ENCODE data around the gene MAD1L1. TPM values are rescaled to one million over a fixed set of nuclear protein-coding genes. Genes with fewer than 3 reads are reported as not detected.

The MAD1L1 gene
- total and polyA plus RNA-seq, 2 experiments from 2014 or later, result 38.2 to 69.8 TPM

DNA sequence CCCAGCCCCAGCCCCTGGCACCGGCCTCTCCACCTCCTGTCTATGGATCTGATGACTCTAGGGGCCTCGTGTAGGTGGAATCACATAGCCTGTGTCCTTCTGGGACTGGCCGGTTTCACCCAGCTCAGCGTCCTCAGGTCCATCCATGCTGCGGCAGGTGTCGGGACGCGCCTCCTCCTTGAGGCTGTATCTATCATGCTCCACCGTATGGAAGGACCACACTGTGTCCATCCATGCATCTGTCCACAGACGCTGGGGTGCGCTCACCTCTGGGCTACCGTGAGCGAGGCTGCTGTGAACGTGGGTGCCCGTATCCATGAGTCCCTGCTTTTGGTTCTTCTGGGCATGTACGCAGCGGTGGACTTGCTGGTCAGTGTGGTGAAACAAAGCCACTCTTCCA lies 281.1 kb downstream of the MAD1L1 start:
- Histone ChIP-seq H3K4me2 (ENCODE audit: unreplicated experiment) (no peak overlapping the region), H3K36me3 (ENCODE audit: low read depth) (no peaks in the 10 kb centered on the region), H3K4me1 (ENCODE audit: insufficient read depth) (no peaks in the 10 kb centered on the region), H3K9ac (no peak overlapping the region), H3F3A (ENCODE audit: insufficient read depth) (no peaks in the 10 kb centered on the region), H2AFZ (no peak overlapping the region), H3K9me3 (ENCODE audit: low read depth) (no peaks in the 10 kb centered on the region), H4K20me1 (ENCODE audit: insufficient read depth) (no peaks in the 10 kb centered on the region), H3K4me3 (no peak overlapping the region), H3K27me3 (replicated peaks; ENCODE audit: insufficient read depth) (no peaks in the 10 kb centered on the region), H3K9me2 (ENCODE audit: insufficient read depth) (no peaks in the 10 kb centered on the region), H3K79me2 (ENCODE audit: insufficient read depth) (no peaks in the 10 kb centered on the region), H3K27ac (no peak overlapping the region)
- in situ Hi-C loops (cut with MboI), result no loop called here
- 91 to 94% methylated on average over 17 of the region's 17 CpGs for WGBS, 2 experiments (ENCODE audit: low coverage in 1 of 2, low lambda C conversion rate in 2 of 2, missing lambda C conversion rate in 2 of 2)
- TF ChIP-seq EZH2phosphoT487 (IDR thresholded peaks at IDR 0.05; ENCODE audit: insufficient read depth, low read depth), result no peak
- DNase-seq, result no peak

DNA sequence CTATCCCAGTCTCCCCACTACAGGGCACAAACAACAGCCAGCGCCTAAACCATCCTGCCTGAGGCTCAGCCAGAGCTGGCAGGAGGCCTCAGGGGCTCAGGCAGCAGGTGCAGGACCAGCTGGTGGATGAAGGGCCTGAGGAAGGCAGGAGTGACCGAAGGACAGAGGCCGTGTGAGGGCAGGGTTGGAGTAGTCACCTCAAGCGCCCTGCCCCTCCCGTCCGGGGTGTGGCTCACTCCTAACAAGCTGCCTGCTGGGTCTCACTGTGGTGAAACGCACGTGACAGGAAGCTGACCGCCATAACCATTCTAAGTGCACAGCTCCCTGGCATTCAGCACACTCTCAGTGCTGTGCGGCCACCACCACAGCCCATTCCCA lies 281.6 kb downstream of the MAD1L1 start:
- H3K79me2 ChIP-seq (ENCODE audit: insufficient read depth), result no peaks in the 10 kb centered on the region
- DNase-seq, result no peak
- no peaks in the 10 kb centered on the region for H4K20me1 ChIP-seq (ENCODE audit: insufficient read depth)
- H3K9me3 ChIP-seq (ENCODE audit: low read depth), result no peaks in the 10 kb centered on the region
- TF ChIP-seq EZH2phosphoT487 (IDR thresholded peaks at IDR 0.05; ENCODE audit: insufficient read depth, low read depth) (no peak), EZH2 (IDR thresholded peaks at IDR 0.05; ENCODE audit: insufficient read depth, poor library complexity, severe bottlenecking) (no peak)
- no peak overlapping the region for H3K4me2 ChIP-seq (ENCODE audit: unreplicated experiment)
- H2AFZ ChIP-seq, result no peak overlapping the region
- 93 to 94% methylated on average over 10 of the region's 10 CpGs for WGBS, 2 experiments (ENCODE audit: low coverage in 1 of 2, low lambda C conversion rate in 2 of 2, missing lambda C conversion rate in 2 of 2)
- no peaks in the 10 kb centered on the region for H3K36me3 ChIP-seq (ENCODE audit: low read depth)
- H3K27ac ChIP-seq, result no peak overlapping the region
- H3K27me3 ChIP-seq (replicated peaks; ENCODE audit: insufficient read depth), result no peaks in the 10 kb centered on the region
- H3F3A ChIP-seq (ENCODE audit: insufficient read depth), result no peaks in the 10 kb centered on the region
- no peaks in the 10 kb centered on the region for H3K9me2 ChIP-seq (ENCODE audit: insufficient read depth)
- H3K4me1 ChIP-seq (ENCODE audit: insufficient read depth), result no peaks in the 10 kb centered on the region
- no peak overlapping the region for H3K4me3 ChIP-seq
- in situ Hi-C loops (cut with MboI), result no loop called here
- no peak overlapping the region for H3K9ac ChIP-seq

DNA sequence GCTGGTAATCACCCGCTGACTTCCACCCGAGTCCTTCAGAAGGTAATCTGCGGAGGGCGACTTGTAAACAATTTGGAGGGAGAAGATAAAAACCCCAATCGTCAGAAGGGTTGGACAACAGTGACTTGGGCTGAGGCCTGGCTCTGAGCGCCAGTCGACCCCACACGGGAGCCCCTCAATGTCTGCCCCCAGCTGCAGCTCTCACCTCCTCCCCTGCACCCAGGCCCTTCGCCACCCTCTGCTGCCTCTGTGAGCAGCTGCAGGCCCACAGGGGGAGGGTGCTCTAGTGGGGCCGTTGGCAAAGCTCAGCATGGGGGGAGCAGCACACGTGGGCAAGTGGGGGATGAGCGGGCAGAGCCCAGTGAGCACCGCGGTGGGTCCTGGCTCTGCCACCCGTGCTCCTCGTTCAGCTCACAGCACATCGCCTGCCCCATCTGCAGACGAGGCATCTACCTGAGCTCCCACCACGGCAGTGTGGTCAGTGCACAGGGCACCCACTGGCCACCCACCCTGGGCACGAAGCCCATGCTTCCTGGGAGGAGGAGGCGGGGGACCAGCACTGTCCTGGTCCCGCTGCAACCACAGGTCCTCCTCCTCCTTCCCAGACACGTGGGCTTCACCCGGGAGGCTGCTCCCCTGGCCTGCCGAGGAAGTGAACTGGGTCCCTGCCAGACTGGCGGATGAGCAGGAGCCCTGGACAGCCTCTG lies 282.1 kb downstream of the MAD1L1 start:
- Histone ChIP-seq H3K4me1 (ENCODE audit: insufficient read depth) (no peaks in the 10 kb centered on the region), H3K79me2 (ENCODE audit: insufficient read depth) (no peaks in the 10 kb centered on the region), H4K20me1 (ENCODE audit: insufficient read depth) (no peaks in the 10 kb centered on the region), H3K9ac (no peak overlapping the region), H3K9me2 (ENCODE audit: insufficient read depth) (no peaks in the 10 kb centered on the region), H3K9me3 (ENCODE audit: low read depth) (no peaks in the 10 kb centered on the region), H3K4me3 (no peak overlapping the region), H3K4me2 (ENCODE audit: unreplicated experiment) (no peak overlapping the region), H3K27ac (no peak overlapping the region), H3K27me3 (replicated peaks; ENCODE audit: insufficient read depth) (no peaks in the 10 kb centered on the region), H3K36me3 (ENCODE audit: low read depth) (no peaks in the 10 kb centered on the region), H3F3A (ENCODE audit: insufficient read depth) (no peaks in the 10 kb centered on the region), H2AFZ (no peak overlapping the region)
- TF ChIP-seq EZH2 (IDR thresholded peaks at IDR 0.05; ENCODE audit: insufficient read depth, poor library complexity, severe bottlenecking) (no peak), EZH2phosphoT487 (IDR thresholded peaks at IDR 0.05; ENCODE audit: insufficient read depth, low read depth) (no peak)
- 89 to 92% methylated on average over 18 to 26 of the region's 26 CpGs for WGBS, 2 experiments (ENCODE audit: low coverage in 1 of 2, low lambda C conversion rate in 2 of 2, missing lambda C conversion rate in 2 of 2)
- in situ Hi-C loops (cut with MboI), result no loop called here
- no peak for DNase-seq

DNA sequence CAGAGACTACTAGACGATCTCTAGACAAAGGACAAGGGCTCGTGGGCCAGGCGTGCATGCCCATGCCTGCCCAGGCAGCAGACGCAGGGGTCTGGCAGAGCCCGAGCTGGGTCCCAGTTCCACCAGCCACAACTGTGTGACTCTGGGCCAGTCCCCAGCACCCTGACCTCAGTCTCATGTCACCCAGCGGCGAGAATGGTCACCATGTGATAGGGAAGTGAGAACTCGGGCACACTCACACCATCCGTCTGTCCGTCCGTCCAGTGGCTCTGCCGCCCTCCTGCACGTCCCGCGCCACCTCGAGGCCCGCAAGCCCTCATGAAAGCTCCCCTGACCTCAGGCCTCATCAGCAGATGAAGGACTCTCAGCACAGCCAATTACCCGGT lies 282.7 kb downstream of the MAD1L1 start:
- no peak overlapping the region for H2AFZ ChIP-seq
- in situ Hi-C loops (cut with MboI), result no loop called here
- no peaks in the 10 kb centered on the region for H3F3A ChIP-seq (ENCODE audit: insufficient read depth)
- no peak overlapping the region for H3K27ac ChIP-seq
- no peak for DNase-seq
- no peaks in the 10 kb centered on the region for H3K9me2 ChIP-seq (ENCODE audit: insufficient read depth)
- H3K4me1 ChIP-seq (ENCODE audit: insufficient read depth), result no peaks in the 10 kb centered on the region
- no peaks in the 10 kb centered on the region for H3K79me2 ChIP-seq (ENCODE audit: insufficient read depth)
- H3K36me3 ChIP-seq (ENCODE audit: low read depth), result no peaks in the 10 kb centered on the region
- 97 to 98% methylated on average over 17 to 18 of the region's 18 CpGs for WGBS, 2 experiments (ENCODE audit: low coverage in 1 of 2, low lambda C conversion rate in 2 of 2, missing lambda C conversion rate in 2 of 2)
- no peak overlapping the region for H3K9ac ChIP-seq
- H3K4me2 ChIP-seq (ENCODE audit: unreplicated experiment), result no peak overlapping the region
- no peaks in the 10 kb centered on the region for H4K20me1 ChIP-seq (ENCODE audit: insufficient read depth)
- no peak for TF ChIP-seq EZH2 (IDR thresholded peaks at IDR 0.05; ENCODE audit: insufficient read depth, poor library complexity, severe bottlenecking)
- no peak for TF ChIP-seq EZH2phosphoT487 (IDR thresholded peaks at IDR 0.05; ENCODE audit: insufficient read depth, low read depth)
- H3K9me3 ChIP-seq (ENCODE audit: low read depth), result no peaks in the 10 kb centered on the region
- H3K4me3 ChIP-seq, result no peak overlapping the region
- H3K27me3 ChIP-seq (replicated peaks; ENCODE audit: insufficient read depth), result no peaks in the 10 kb centered on the region

DNA sequence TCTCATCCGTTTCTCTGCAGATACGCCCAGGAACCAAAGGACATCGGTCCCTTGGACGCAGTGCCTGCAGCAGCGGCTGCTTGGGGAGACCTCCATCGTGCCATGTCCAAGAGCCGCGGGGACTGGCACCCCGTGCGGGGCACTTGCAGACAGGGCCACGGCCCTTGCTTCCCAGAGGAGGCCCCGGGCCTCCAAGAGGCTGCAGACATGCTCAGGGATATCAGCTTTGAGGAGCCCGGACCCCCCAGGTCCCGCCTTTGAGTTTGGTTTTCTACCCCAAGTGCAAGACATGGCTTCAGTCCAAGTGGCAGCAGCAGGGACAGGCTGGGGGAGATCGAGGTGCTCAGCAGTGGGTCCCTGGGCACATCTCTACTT lies 283.1 kb downstream of the MAD1L1 start:
- 89% methylated on average over 15 of the region's 15 CpGs for WGBS, 2 experiments (ENCODE audit: low coverage in 1 of 2, low lambda C conversion rate in 2 of 2, missing lambda C conversion rate in 2 of 2)
- H4K20me1 ChIP-seq (ENCODE audit: insufficient read depth), result no peaks in the 10 kb centered on the region
- no peaks in the 10 kb centered on the region for H3K9me3 ChIP-seq (ENCODE audit: low read depth)
- no peak overlapping the region for H3K4me2 ChIP-seq (ENCODE audit: unreplicated experiment)
- no peak for TF ChIP-seq EZH2phosphoT487 (IDR thresholded peaks at IDR 0.05; ENCODE audit: insufficient read depth, low read depth)
- TF ChIP-seq EZH2 (IDR thresholded peaks at IDR 0.05; ENCODE audit: insufficient read depth, poor library complexity, severe bottlenecking), result no peak
- H2AFZ ChIP-seq, result no peak overlapping the region
- no peak overlapping the region for H3K4me3 ChIP-seq
- no peaks in the 10 kb centered on the region for H3K36me3 ChIP-seq (ENCODE audit: low read depth)
- H3K9ac ChIP-seq, result no peak overlapping the region
- no peaks in the 10 kb centered on the region for H3F3A ChIP-seq (ENCODE audit: insufficient read depth)
- H3K27me3 ChIP-seq (replicated peaks; ENCODE audit: insufficient read depth), result no peaks in the 10 kb centered on the region
- no peak for DNase-seq
- no peaks in the 10 kb centered on the region for H3K79me2 ChIP-seq (ENCODE audit: insufficient read depth)
- H3K27ac ChIP-seq, result no peak overlapping the region
- H3K9me2 ChIP-seq (ENCODE audit: insufficient read depth), result no peaks in the 10 kb centered on the region
- in situ Hi-C loops (cut with MboI), result no loop called here
- H3K4me1 ChIP-seq (ENCODE audit: insufficient read depth), result no peaks in the 10 kb centered on the region
